Mesodermal cell (in vitro differentiated cells): ENCODE results near the gene DRC7.
"Not testable (repeated sequence)": the region's sequence is repeated elsewhere in the genome, so short reads cannot be mapped to it uniquely, and the experiment has no call there.

Source experiments
- H3K27ac ChIP-seq: 2 replicates; pipeline ENCODE4 v1.7.0; 2013; ENCODE audit warnings: mild to moderate bottlenecking, low read depth, low read length, moderate library complexity; ENCODE audit not compliant: severe bottlenecking
- H3K36me3 ChIP-seq: 2 replicates; pipeline ENCODE4 v1.7.1; 2013; ENCODE audit warnings: mild to moderate bottlenecking, low read length, moderate library complexity; ENCODE audit not compliant: control insufficient read depth, insufficient read depth
- H3K4me1 ChIP-seq: one replicate; pipeline ENCODE4 v1.7.1; 2013; ENCODE audit warnings: mild to moderate bottlenecking, low read length; ENCODE audit not compliant: insufficient read depth, control insufficient read depth, poor library complexity, severe bottlenecking
- H3K4me3 ChIP-seq: 2 replicates; pipeline ENCODE4 v1.7.0; 2013; ENCODE audit warnings: low read length, control low read depth, mild to moderate bottlenecking; ENCODE audit not compliant: insufficient read depth, poor library complexity, severe bottlenecking; ENCODE audit errors: extremely low read depth
- H3K9me3 ChIP-seq: 2 replicates; pipeline ENCODE4 v1.7.1; 2013; ENCODE audit warnings: mild to moderate bottlenecking, low read length, moderate library complexity; ENCODE audit not compliant: control insufficient read depth
- WGBS, 2 experiments: methylation state at CpG; one replicate each; pipeline ENCODE4 v1.1.5; 2013; ENCODE audit warnings: missing lambda C conversion rate in 2 of 2; ENCODE audit not compliant: insufficient coverage in 2 of 2; 5-methylcytosine and 5-hydroxymethylcytosine counted together

Gene DRC7

DNA sequence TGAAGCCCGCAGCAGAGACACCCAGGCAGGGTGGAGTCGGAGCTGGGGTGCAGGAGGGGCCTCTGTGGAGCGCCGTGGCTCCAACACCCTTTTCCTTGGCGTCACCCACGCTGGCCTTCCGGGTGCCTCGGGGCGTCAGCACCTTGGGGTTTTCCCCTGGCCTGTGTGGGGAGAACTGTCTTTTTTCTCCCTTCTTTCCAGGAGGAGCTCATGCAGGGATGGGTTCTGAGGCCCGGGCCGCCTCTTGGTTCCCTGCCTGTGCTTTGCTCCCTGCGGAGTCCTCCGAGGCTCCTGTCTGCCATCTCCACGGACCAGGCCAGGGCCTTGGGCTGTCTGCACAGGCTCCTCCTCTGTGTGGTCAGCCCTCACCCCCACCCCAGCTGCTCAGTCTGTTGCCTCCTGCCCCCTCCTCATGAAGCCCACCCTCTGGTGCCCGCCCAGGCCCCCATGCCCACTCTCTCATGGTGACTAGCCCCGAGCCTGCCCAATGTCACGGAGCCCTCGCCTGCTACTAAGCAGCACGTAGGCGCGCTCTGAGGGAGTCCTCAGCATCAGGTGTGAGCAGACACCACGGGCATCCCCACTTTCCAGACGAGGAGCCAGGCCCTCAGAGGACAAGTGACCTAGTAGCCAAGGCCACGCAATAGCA, 45.9 kb downstream of the DRC7 start:
- H3K4me3 ChIP-seq, result no peak overlapping the region

DNA sequence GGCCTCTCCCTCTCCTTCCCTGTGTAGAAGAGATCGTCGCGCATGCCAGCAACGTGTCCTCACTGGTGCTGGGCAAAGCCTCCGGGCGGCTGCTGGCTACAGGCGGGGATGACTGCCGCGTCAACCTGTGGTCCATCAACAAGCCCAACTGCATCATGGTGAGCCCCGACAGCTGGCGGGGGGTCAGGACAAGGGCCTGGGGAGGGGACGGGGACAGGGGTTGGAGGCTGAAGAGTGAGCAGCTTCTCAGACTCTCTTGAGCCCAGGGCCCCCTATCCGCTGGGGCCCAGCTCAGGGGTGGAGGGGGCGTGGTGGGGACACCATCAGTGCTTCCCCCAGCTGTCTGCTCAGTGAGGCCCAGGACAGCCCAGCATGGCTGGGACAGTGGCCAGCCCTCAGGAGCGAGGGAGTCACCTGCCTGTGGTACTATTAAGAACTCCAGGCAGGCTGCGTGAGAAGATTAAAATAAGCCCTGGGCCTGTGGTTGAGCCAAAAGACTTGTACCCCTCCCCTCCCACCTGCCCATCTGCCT, 47.1 kb downstream of the DRC7 start:
- peaks cover 33% of the 10 kb centered on the region for H3K36me3 ChIP-seq
- no peak overlapping the region for H3K4me3 ChIP-seq
- H3K9me3 ChIP-seq, result no peaks in the 10 kb centered on the region
- no peak overlapping the region for H3K27ac ChIP-seq
- peaks cover 7% of the 10 kb centered on the region for H3K4me1 ChIP-seq
- 97 to 99% methylated on average over 9 to 10 of the region's 16 CpGs for WGBS, 2 experiments

More for the DNA sequence above, 45.9 kb downstream of the DRC7 start:
- peaks cover 7% of the 10 kb centered on the region for H3K4me1 ChIP-seq
- H3K36me3 ChIP-seq, result peaks cover 33% of the 10 kb centered on the region
- WGBS, 2 experiments, result 96 to 97% methylated on average over 20 to 23 of the region's 24 CpGs
- no peak overlapping the region for H3K27ac ChIP-seq
- no peaks in the 10 kb centered on the region for H3K9me3 ChIP-seq

DNA sequence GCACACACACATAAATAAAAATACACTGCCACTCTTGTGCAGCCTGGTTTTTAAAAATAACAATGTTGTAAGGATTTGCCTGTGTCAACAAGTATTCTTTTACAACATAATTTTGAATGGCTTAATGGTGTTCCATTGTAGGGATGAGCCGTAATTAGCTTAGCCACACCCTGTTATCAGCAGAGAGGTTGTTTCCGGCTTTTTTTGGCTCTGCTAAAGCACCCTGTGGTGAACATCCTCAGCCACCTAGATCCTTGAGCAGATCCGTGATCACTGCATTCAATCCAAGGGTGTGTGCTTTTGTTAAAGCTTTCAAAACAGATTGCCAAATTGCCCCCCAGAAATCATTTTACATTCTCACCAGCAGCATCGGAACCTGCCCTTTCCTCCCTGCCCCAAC, 47.9 kb downstream of the DRC7 start:
- Histone ChIP-seq H3K9me3 (no peaks in the 10 kb centered on the region), H3K4me1 (no peaks in the 10 kb centered on the region), H3K36me3 (peaks cover 31% of the 10 kb centered on the region), H3K27ac (no peak overlapping the region), H3K4me3 (no peak overlapping the region)
- 52 to 77% methylated on average over 2 to 3 of the region's 4 CpGs for WGBS, 2 experiments

DNA sequence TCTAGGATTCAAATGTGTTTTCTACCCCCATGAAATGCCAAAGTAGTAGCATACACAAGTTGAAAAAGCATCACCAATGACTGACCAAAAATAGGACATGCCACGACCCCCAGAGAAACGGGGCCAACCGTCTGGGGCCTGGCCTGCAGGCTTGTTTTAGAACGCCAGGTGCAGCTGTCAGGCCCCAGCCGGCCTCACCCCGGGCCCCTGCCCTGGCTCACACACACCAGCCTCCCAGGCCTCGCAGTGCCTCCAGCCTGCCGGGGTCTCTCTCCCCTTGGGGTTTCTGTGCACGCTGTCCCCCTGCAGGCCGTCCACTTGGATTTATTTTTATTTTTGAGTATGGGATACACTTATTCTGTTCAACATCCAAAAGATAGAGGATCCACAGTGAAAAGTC, 48.9 kb downstream of the DRC7 start:
- Histone ChIP-seq H3K9me3 (no peaks in the 10 kb centered on the region), H3K36me3 (peaks cover 27% of the 10 kb centered on the region), H3K4me1 (no peaks in the 10 kb centered on the region), H3K27ac (no peak overlapping the region), H3K4me3 (no peak overlapping the region)
- WGBS, 2 experiments, result 89 to 94% methylated on average over 6 to 8 of the region's 10 CpGs

DNA sequence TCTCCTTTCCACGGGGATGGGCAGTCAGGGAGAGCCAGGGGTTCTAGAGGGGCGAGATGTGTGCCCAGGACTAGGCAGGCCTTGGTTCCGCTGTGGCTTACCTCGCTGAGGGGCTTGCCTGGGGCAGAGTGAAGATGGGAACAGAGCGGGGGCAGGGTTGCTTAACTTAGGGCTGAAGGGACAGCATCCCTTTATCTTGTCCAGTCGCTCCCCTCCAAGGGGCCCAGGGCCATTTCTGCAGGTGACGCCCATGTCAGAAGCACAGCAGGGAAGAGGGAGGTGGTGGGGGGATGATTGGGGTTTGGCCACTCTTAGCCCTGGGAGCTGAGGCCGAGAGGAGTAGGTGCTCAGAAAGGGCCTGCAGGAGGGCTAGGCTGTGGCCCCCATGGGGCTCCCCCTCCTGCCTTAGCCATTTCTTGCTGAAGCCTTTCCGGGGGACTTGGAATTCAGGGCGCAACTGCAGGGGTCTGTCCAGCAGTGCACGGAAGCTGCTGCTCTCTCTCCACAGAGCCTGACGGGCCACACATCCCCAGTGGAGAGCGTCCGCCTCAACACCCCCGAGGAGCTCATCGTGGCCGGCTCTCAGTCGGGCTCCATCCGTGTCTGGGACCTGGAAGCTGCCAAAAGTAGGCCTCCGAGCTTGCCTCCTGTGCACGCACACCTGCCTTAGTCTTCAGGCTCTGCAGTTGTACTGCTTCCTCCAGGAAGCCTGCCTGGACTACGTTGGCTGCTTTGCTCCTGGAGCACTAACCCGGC, 49.5 kb downstream of the DRC7 start:
- 93 to 96% methylated on average over 18 to 20 of the region's 23 CpGs for WGBS, 2 experiments
- H3K36me3 ChIP-seq, result peaks cover 29% of the 10 kb centered on the region

DNA sequence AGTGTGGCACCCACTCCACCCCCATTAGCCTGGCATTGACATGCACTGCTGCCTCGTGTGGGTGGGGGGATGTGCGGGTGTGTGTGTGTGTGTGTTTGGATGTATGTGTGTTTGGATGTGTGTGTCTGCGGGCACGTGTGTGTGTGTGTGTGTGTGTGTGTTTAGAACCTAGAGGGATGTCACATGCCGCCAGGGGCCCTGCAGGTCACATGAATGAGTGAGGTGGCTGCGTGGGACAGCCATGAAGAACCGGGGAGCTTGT, 50.0 kb downstream of the DRC7 start:
- Histone ChIP-seq H3K4me1 (no peaks in the 10 kb centered on the region), H3K27ac (no peak overlapping the region), H3K36me3 (peaks cover 33% of the 10 kb centered on the region), H3K4me3 (no peak overlapping the region), H3K9me3 (no peaks in the 10 kb centered on the region)
- WGBS, 2 experiments, result 85 to 91% methylated on average over 3 to 4 of the region's 7 CpGs

More for the DNA sequence above, 49.5 kb downstream of the DRC7 start:
- no peak overlapping the region for H3K4me3 ChIP-seq
- H3K4me1 ChIP-seq, result no peaks in the 10 kb centered on the region
- H3K9me3 ChIP-seq, result no peaks in the 10 kb centered on the region
- H3K27ac ChIP-seq, result no peak overlapping the region

DNA sequence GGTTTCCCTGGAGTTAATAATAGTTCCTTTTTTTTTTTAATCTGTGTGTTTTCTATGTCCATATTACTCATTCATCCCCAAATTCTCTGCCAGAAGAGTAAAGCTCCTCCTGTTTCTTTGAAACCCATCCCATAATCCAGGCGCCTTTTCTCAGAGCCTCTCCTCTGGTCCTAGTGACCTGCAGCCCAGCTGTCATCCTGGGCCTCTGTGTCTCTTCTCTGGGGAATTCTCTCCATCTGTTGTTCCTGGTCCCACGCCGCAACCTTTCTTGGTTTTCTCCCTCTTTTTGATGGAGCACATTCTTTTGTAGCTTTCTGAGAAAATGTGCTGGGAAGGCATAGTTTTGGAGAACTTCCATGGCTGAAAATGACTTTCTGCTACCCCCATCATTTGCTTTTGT, 51.2 kb downstream of the DRC7 start:
- H3K36me3 ChIP-seq, result peaks cover 33% of the 10 kb centered on the region
- no peak overlapping the region for H3K4me3 ChIP-seq
- 83 to 100% methylated on average over 1 to 3 of the region's 3 CpGs for WGBS, 2 experiments
- H3K4me1 ChIP-seq, result no peaks in the 10 kb centered on the region
- H3K9me3 ChIP-seq, result no peaks in the 10 kb centered on the region
- no peak overlapping the region for H3K27ac ChIP-seq

DNA sequence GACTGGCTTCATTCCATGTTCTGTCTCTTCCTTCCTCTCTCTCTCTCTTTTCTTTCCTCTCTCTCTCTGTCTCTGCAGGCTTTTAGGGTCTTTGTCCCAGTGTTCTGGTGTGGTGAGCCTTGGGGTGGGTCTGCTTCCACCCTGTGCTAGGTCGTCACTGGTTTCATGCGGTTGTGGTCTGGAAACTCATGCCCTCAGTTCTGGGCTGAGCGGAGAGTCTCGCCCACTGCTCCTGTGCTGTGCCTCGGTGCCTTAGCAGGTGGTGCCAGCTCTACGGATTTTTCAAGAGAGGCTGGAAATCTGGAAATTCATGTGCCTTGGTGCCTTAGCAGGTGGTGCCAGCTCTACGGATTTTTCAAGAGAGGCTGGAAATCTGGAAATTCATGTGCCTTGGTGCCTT, 51.7 kb downstream of the DRC7 start:
- not testable (repeated sequence) for H3K4me1 ChIP-seq, H3K9me3 ChIP-seq, H3K4me3 ChIP-seq, H3K27ac ChIP-seq
- 74 to 91% methylated on average over 5 of the region's 7 CpGs for WGBS, 2 experiments
- peaks cover 32% of the 10 kb centered on the region for H3K36me3 ChIP-seq

DNA sequence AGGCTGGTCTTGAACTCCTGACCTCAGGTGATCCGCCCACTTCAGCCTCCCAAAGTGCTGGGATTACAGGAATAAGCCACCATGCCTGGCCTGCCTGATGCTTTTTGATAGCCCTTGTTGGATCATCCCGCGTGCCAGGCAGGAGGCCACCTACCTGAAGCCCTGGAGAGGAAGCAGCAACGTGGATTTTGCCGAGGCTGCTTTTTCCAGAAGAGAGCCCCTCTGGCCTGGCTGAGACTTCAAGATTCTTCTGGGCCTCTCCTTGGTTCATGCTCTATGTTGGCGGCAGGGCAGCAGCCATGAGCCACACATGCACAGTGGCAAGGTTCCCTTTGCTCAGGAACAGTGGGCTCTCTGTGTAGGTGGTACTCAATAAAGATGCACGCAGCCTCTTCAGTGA, 52.5 kb downstream of the DRC7 start:
- Histone ChIP-seq H3K36me3 (peaks cover 33% of the 10 kb centered on the region), H3K27ac (no peak overlapping the region)
- 95 to 100% methylated on average over 7 of the region's 7 CpGs for WGBS, 2 experiments

DNA sequence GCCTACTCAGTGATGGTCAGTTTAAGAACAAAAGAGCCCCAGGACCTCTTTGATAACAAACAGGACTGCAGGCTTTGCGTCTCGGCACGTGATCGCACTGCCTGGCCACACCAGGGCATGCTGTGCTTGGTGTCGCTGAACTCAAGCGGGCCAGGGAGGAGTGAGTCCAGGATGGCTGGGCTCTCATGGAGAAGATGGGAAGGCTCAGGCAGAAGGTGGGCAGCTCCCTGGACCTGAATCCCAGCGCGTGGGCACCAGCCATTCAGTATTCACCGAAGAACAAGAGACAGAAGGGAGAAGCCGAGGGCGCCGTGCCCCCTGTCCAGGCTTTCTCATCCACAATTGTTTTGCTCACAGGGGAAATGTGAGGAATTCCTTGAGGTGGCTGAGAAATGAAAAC, 52.9 kb downstream of the DRC7 start:
- no peaks in the 10 kb centered on the region for H3K9me3 ChIP-seq
- WGBS, 2 experiments, result 91 to 92% methylated on average over 6 to 10 of the region's 12 CpGs
- H3K27ac ChIP-seq, result no peak overlapping the region
- H3K36me3 ChIP-seq, result peaks cover 31% of the 10 kb centered on the region
- H3K4me1 ChIP-seq, result no peaks in the 10 kb centered on the region
- no peak overlapping the region for H3K4me3 ChIP-seq

More for the DNA sequence above, 52.5 kb downstream of the DRC7 start:
- Histone ChIP-seq H3K9me3 (no peaks in the 10 kb centered on the region), H3K4me3 (no peak overlapping the region), H3K4me1 (no peaks in the 10 kb centered on the region)

DNA sequence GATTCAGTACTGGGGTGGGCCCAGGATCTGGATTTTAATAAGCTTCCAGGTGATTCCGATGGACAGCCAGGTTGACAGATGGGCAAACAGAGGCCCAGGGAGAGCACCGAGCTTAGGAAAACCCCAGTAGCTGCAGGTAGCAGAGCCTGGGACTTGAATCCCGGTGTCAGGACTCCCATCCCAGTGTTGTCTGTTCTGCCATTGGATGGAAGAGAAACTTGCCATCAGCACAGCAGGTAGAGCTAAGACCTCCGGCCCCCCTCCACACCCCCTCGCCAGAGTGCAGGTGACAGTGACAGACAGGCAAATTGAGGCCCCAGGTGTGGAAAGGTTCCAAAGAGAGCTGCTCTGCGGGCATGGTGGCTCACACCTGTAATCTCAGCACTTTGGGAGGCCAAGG, 53.4 kb downstream of the DRC7 start:
- WGBS, 2 experiments, result 90 to 97% methylated on average over 5 of the region's 6 CpGs
- no peaks in the 10 kb centered on the region for H3K9me3 ChIP-seq
- H3K4me3 ChIP-seq, result no peak overlapping the region
- H3K36me3 ChIP-seq, result peaks cover 33% of the 10 kb centered on the region
- H3K27ac ChIP-seq, result no peak overlapping the region
- no peaks in the 10 kb centered on the region for H3K4me1 ChIP-seq
